NCI-H510A treated with DMSO at 0.1 percent for 48 hours (cell line): ENCODE measurements around the gene CCDC50.

ENCODE experiments used
- DNase-seq: peaks from one replicate; lab custom pipeline; 2025; lab: John Stamatoyannopoulos, UW

Gene CCDC50

GRCh38 chr3:191320316-191320715 lies 8.9 kb upstream of the CCDC50 start:
- DNase-seq, result no peak

GRCh38 chr3:191321019-191321767 lies 8.0 kb upstream of the CCDC50 start:
- DNase-seq, result no peak

GRCh38 chr3:191324936-191325335 lies 4.3 kb upstream of the CCDC50 start:
- no peak for DNase-seq

GRCh38 chr3:191327526-191327925 lies 1.7 kb upstream of the CCDC50 start:
- DNase-seq, result no peak

- DNase-seq, result no peak
These were observed 722 bp upstream of the CCDC50 start for GRCh38 chr3:191328383-191328961.

- peak; percentile 26 for DNase-seq
These were observed 698 bp downstream of the CCDC50 start, which contains the start of gene UTS2B for GRCh38 chr3:191329654-191330529. Gene UTS2B, minus strand, starts transcription at chr3:191330526. Its CDS starts 48,337 bp downstream, at chr3:191282189.

- no peak for DNase-seq
These were observed 1.4 kb downstream of the CCDC50 start for GRCh38 chr3:191330530-191331048.

GRCh38 chr3:191331388-191331787 lies 2.2 kb downstream of the CCDC50 start:
- DNase-seq, result no peak

- DNase-seq, result no peak
These were observed 4.2 kb downstream of the CCDC50 start for GRCh38 chr3:191333298-191333880.

GRCh38 chr3:191334346-191334893 lies 5.2 kb downstream of the CCDC50 start:
- no peak for DNase-seq

- no peak for DNase-seq
These were observed 7.6 kb downstream of the CCDC50 start for GRCh38 chr3:191336833-191337232.

GRCh38 chr3:191338177-191338488 lies 8.9 kb downstream of the CCDC50 start:
- no peak for DNase-seq

GRCh38 chr3:191339316-191339917 lies 10.2 kb downstream of the CCDC50 start:
- no peak for DNase-seq

GRCh38 chr3:191340351-191340750 lies 11.2 kb downstream of the CCDC50 start:
- no peak for DNase-seq

GRCh38 chr3:191340966-191341365 lies 11.8 kb downstream of the CCDC50 start:
- no peak for DNase-seq

GRCh38 chr3:191342006-191342405 lies 12.8 kb downstream of the CCDC50 start:
- DNase-seq, result no peak

- DNase-seq, result no peak
These were observed 13.2 kb downstream of the CCDC50 start for GRCh38 chr3:191342411-191342810.

- DNase-seq, result no peak
These were observed 13.9 kb downstream of the CCDC50 start for GRCh38 chr3:191343115-191343514.

- DNase-seq, result no peak
These were observed 14.7 kb downstream of the CCDC50 start for GRCh38 chr3:191343913-191344312.

- DNase-seq, result no peak
These were observed 16.1 kb downstream of the CCDC50 start for GRCh38 chr3:191345334-191345733.

- DNase-seq, result no peak
These were observed 18.0 kb downstream of the CCDC50 start for GRCh38 chr3:191347228-191347627.

GRCh38 chr3:191348098-191348497 lies 18.9 kb downstream of the CCDC50 start:
- no peak for DNase-seq
